Measurements from ENCODE around the gene CPTP. TPM values are rescaled to one million over a fixed set of nuclear protein-coding genes. Genes with fewer than 3 reads are reported as not detected.

Gene CPTP
- total and polyA plus RNA-seq, 2 of the 13 experiments (the other 11 are each of a cell fraction or from before 2014, with no cell fraction given): 5.5 to 9.3 TPM

DNA sequence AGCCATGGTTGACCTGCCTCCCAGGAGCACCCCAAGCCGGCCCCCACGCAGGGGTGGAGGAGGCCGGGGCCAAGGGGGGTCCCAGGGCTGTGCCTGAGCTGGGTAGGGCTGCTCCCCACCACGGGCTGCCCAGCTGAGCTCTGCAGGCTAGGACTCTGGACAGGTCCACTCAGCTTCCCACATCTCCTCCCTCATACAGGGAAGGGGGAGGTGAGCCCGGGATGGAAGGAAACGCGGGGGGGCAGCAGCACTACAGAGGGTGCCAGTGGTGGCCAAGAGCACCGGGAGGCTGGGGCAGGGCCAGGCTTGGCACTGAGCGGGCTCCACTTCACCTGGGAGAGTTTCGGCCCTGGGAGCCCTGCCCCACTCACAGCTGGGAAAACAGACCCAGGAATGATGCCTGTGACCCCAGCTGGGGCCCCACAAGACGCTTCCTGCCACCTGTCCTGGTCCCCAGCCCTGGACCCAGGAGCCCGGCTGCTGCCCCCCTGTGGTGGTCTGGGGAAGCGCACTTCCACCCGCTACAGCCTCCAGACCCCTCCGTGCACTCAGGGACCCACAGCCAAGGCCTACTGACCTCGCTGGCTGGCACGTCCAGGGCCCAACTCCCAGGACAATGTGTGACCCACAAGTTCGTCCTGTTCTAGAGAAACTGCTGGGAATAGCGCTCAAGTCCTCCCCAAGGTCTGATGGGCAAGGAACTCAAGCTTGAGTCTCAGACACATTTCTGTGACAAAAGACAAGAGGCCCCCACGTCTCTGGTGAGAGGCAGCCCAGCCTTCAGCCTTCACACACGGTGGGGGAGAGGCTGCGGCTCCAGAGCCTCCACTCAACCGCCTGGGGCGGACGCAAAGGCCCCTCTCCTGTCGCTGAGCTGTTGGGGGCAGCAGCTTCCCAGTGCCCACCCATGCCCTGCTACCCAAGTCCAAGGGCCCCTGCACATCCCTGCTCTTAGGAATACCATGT is 47.4 kb downstream of the CPTP start (continued):
- TF ChIP-seq ZFX (CRISPR knock-in tag; IDR thresholded peaks at IDR 0.05; ENCODE audit: low read depth) (peak; percentile 63; the same call in 1 of the 2 replicates), ZC3H13 (CRISPR knock-in tag; IDR thresholded peaks at IDR 0.05) (peak; percentile 57), ZNF503 (CRISPR knock-in tag; IDR thresholded peaks at IDR 0.05) (no peak), ZNF782 (CRISPR knock-in tag; IDR thresholded peaks at IDR 0.05; ENCODE audit: borderline replicate concordance) (0 out of 2 replicates have a peak, but pooled peaks have one; percentile 28), CENPBD1 (CRISPR knock-in tag; IDR thresholded peaks at IDR 0.05; ENCODE audit: borderline replicate concordance, low read depth) (no peak), MLLT10 (CRISPR knock-in tag; IDR thresholded peaks at IDR 0.05) (no peak), ARID5B (CRISPR knock-in tag; IDR thresholded peaks at IDR 0.05) (no peak), ZNF383 (CRISPR knock-in tag; IDR thresholded peaks at IDR 0.05; ENCODE audit: borderline replicate concordance) (no peak), PHF8 (CRISPR knock-in tag; IDR thresholded peaks at IDR 0.05) (no peak), ZBTB14 (CRISPR knock-in tag; IDR thresholded peaks at IDR 0.05) (0 out of 2 replicates have a peak, but pooled peaks have one; percentile 39), ZNF263 (CRISPR knock-in tag; IDR thresholded peaks at IDR 0.05) (no peak), PRPF4 (IDR thresholded peaks at IDR 0.05; ENCODE audit: low read depth, low read length, poor library complexity, severe bottlenecking) (no peak), GMEB1 (CRISPR knock-in tag; IDR thresholded peaks at IDR 0.05; ENCODE audit: borderline replicate concordance) (no peak), E2F1 (CRISPR knock-in tag; IDR thresholded peaks at IDR 0.05) (no peak), MED1 (CRISPR knock-in tag; IDR thresholded peaks at IDR 0.05) (no peak), ZNF484 (CRISPR knock-in tag; IDR thresholded peaks at IDR 0.05; ENCODE audit: borderline replicate concordance, low read depth) (no peak)
